ENCODE results near the gene MBNL1.

The MBNL1 gene

DNA sequence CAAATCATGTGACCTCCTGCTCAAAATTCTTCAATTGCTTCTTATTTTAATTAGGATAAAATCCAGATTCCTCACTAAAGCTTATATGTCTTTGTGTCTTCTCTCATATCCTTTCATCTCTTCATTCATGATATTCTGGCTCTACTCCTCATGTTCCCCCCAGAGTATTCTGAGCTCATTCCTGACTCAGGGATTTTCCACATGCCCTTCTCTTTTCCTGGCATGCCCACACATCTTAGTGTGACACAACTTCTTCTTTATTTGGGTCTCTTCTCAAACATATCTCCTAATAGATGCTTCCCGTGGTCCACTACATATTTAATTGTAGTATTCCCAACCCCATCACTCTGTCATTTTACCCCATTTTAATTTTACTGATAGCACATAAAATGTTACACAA lies 15.2 kb upstream of the MBNL1 start:
- DNase-seq (ENCODE audit: low read depth): no peak

DNA sequence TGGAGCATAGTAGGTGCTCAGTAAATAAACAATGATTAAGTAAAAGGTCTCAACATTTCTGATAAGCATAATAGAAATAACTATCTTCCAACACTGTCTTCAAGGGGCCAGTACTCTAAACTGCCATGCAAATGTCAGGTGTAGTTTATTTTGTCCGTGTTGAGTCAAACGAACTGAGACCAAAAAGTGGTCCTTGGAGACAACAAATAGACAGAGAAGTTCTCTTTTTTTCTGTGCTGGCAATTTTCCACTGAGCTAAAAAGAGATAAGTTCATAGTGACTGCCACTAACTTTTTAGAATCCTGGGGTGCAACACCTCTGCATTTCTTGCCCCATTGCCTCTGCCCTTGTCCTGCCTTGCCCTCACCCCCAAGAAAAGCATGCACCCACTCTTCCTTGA lies 14.7 kb upstream of the MBNL1 start:
- no peak for DNase-seq (ENCODE audit: low read depth)

DNA sequence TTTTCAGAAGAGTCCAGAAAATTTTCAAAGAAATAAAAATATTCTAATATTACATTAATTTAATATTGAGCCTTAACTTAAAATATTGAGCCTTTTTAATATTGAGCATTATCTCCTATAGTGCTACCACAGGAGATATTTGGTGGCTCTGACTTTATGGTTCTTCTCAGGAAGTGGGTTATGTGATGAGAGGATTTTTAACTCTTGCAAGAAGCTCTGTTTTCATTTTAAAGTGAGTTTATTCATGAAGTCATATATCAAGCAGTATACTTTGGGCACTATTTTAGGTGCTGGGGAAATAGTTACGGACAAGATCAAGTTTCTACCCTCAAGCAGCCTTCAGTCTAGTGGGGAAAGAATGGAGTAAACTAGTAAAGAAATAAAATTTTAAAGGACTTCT lies 13.4 kb upstream of the MBNL1 start:
- no peak for DNase-seq (ENCODE audit: low read depth)

DNA sequence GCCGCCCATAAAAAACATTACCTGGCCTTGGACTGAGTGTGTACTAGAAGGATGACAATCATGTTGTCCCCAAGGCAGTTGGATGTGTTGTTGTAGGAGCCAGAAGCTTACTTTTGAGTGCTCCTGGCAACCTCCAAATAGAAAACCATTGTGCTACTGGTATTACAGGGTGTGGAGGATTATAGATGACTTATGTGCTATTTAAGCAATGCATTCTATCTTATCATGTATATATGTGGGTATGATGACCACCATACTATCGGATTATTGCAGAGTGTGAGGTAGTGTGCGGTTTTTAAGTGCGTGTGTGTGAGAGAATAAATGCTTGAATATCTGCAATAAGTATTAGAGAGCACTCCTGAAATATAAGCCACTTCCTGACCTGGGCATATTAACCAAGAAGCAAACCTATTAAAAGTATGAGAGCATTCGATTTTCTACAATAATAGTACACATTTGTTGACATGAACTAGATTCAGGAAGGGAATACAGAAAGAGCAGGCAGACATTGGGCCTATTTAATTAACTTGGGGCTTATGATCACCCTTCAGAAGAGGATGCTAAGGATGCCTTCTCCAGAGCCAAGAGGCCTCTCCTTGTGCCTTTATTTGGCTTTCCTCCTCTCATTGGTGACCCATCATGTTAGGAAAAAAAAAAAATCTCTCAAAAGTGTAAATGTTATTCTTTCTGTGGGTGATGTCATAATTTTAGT lies 11.7 kb upstream of the MBNL1 start:
- DNase-seq (ENCODE audit: low read depth): no peak

DNA sequence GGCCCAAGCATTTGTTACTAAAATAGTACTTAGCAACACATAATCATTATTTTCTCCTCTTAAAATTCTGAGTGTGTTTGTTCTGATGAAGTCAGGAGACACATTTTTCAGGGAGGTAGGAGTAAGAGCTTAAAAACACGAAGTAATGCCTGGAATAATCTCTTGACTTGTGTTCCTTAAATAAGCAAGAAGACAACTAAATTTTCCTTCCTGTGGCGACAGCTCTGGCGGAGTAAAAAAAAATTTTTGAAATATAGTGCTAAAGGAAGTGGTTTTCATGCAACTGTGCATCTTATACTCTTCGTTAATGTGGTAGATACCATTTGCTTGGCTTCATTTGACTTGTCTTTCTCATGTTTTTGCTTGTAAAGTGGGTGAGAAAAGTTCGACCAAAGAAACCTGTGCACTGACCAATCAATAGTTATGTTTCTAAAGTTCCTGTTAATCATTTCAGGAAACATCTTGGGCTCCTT lies 11.1 kb upstream of the MBNL1 start:
- no peak for DNase-seq (ENCODE audit: low read depth)

DNA sequence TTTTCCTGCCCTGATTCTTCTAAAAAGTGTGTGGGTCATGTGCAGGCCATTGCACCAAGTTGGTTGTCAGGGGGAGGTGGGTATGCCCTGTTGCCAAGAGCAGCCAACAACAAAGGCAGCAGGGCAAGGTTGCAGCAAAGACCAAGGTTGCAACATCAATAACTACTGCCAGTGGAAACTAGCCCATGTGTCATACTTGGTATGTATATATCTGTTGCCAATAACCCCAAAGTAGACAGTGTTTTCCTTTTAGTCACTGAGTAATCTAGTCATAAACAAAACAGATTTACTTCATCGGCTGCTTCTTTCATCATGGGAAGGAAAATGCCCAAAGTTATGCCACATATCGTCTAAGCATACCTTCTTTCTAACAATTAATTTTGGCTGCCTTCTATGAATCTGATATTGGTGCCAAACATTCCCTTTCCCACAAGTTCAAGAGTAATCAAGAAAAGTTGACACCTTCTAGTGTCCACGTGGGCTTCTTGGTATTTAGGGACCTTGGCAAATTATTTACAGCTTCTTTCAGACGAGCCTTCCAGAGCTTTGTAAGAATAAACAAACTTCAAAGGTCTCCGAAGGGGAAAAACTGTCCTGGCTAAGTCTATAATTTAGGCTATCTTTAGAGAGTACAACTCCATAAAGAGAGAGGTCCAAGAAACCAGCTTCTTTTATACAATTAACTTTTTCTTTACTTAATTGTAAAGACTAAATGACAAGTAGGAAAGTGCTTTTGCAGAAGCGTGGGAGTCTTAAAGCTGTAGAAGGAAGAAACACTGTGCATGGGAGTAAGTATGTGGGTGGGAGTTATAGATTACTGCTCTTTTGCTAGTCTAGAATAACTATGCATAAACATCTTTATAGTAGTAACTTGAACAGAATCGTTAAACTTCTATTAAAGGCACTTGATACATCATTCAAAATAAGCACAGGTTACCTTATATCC lies 10.0 kb upstream of the MBNL1 start:
- peak; percentile 85 for DNase-seq (ENCODE audit: low read depth)

DNA sequence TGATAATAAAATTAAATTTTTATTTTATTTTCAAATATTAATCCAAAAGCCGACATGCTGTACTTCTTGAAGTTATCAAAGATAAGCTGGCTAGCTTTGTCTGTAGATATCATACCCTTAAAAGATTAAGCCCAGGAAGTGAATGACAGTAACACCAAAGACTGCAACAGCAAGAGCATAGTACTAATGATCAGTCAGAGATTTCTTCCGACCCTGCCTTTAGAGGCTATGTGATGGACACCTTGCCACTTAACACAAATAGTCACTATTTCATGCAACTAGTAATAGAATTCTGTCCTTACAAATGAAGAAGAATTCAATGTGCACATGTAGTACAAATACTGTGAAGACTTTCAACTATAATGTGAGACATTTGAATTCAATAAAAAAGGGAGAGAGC lies 9.3 kb upstream of the MBNL1 start:
- no peak for DNase-seq (ENCODE audit: low read depth)

DNA sequence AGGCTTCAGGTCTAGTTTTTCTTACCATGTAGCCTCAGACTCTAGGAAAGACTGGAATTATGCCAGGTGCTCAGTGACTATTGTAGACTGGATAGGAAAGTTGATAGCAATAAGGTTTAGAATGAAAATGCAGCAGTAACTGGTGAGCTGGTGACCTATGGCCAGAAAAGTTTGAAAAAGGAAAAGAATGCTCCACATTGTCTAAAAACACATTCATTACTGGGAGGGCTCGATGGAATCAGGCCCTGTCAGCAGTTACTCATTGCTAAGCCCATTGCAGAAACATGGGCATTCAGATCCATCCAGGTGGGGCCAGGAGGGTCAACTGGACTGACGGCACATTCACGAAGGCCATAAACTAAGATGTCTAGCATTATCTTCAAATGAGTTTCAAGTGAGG lies 8.7 kb upstream of the MBNL1 start:
- DNase-seq (ENCODE audit: low read depth): no peak

DNA sequence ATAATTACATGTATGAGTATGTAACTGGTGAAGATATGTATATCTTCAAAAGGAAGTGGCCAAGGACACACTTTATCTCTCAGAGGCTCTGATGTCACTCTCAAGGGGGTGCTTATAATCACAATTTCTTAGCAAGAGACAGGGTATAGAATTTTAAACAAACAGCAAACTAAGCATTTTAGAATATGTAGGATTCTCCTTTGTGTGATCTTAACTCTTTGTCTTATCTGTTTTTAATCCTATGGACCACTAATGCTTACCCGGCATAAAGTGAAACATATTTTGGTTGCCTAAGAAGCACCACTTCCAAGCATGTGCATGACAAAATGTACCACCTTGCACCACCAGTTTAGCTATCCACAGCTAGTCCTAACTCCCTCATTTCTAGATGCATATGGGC lies 8.2 kb upstream of the MBNL1 start:
- DNase-seq (ENCODE audit: low read depth): no peak

DNA sequence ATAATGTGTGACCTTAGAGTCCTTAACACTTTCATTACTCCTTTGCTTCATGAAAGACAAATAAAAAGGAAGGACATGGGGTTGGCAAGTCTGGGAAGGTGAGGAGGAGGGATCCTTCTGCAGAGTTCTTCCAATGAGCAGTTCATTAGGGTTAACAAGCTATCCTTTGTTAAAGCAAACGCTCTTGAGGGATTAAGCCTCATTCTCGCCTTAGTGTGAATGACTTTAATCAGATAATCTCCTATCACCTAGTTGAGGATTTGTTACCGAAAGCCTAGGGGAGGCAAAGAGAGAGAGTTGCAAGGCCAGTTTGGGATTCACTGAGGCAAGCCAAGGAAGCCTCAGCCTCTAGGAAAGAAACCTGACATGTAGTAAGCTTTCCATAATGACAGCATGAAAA lies 7.4 kb upstream of the MBNL1 start:
- DNase-seq (ENCODE audit: low read depth): no peak

DNA sequence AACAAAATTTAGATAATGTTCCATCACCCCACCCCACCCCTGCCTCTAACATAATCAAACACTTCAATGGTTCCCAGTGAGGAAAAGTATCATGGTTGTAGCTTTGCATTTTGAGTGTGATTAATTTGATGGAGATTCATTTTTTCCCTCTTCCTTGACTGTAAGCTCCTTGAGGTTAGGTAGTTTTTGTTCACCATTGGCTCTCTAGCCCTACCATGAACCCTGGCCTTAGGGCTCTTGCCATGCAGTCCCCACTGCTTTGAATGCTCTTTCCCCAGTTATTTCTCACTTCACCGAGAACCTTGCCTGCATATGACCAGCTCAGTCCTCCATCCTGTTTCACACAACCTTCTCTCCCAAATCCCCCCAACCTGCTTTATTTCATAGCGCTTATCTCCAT lies 5.0 kb upstream of the MBNL1 start:
- no peak for DNase-seq (ENCODE audit: low read depth)

DNA sequence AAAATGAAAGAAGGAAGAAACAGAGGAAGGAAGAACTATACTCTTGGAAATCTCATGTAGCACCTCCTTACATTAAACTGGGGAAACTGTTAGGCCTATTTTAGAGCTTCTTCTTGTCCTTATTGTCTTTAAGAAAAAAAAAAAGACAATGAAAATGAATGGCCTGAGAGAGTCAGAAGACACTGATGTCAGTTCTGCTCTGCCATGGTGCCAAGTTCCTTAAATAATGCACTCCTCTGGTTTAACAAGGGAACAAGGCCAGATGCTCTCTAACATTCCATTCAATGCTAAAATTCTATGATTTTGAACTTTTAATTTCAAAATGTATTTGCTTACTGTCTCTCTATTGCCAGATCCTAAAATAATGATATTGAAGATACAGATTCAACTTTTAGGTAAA lies 4.4 kb upstream of the MBNL1 start:
- no peak for DNase-seq (ENCODE audit: low read depth)

DNA sequence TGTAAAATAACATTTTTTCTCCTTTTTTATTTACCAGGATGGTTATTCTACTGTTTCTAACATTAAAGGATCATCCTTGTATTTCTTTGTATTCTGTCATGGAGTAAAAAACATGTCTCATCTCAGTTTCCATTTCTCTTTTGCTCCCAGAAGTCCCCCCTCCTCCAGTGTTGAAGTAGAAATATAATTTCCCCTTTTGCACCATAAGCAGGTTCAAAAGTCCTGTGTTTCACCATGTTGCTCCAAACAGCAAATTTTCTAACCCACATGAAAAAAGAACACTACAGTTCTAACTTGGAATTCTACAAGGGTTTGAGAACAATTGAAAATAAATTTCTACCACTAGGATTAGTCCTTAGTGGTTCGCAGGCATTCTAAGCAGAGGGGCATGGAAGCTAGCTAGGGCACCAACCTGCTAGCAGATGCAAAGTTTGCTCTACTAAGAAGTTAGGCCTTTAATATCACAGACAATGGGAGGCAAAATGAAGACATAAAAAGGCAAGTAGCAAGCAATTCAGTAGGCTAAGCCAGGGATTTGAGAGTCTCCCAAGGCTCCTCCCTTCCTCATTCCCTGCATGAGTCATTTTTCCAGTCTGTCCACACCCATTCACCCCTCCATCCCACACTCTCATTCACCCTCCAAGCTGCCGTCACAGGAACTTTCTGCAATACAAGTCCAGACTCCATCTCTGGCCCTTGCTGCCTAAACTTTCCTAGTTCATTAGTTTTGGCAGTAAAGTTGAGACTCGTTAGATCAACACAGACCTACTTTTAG lies 2.3 kb upstream of the MBNL1 start:
- DNase-seq (ENCODE audit: low read depth): peak; percentile 94

DNA sequence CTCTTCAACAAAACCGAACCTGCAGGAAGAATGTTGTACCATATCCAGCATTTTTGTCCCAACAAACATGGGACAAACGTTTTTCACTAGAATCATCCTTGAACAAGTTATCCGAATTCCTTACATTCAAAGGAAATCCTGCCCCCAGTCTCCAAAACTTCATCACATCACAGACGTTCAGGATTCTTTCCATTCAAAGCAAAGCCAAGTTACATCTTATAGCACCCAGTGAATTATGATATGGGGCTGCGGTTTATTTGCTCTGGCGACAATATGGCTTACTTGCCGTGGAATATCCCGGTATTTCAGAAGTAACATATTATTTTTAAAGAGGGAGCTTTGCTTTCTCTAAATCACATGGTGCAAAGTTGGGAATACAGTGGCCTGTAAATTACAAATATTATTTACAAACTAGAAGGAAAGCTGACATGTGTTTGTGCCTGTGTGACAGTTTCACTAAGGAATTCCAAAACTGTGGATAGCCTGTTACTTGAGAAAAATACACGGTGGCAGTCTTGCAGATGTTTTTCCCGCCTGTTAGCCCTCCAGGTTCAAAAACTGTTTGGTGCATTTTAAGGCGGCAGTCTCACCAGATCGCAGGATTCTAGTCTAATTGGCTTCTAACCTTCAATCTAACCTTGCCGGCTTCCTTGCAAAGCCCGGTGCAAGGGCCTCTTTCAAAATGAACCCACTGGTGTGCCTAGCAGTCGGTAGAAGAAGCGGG lies 736 bp upstream of the MBNL1 start:
- DNase-seq (ENCODE audit: low read depth): no peak

DNA sequence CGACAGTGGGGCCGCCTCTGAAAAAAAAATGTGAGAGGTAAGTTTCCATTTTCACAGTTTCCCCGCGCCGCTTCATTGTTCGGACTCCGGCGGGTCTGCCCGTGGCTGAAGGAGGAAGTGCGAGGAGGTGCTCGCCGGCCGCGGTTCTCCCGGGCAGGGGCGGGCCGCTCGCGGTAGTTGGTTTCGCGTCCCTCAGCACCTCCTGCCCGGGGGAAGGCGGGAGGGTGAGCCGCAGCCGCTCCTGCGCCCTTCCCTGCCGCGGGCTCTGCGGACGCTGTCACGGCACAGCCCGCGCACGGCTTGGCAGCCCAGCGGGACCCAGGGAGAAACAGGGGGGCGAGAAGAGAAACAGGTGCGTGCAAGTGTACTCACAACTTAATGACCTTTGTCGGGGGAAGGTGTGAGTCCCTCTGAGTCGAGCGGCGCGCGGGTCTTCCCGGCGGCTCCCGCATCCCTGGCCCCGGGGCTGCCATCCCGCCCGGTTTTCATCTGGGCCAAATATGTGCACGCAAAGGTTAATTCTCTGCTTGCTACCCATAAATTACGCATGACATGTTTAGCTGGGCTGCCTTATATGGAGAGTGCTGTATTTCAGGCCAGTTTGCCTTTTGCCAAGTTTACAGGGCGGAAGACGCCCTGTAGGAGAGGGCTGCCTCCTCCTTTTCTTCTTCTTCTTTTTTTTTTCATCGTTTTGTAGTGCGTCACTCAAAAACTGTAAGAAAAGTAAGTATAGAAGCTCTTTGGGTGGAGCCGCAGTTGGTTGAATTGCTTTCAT lies 514 bp downstream of the MBNL1 start:
- DNase-seq (ENCODE audit: low read depth): no peak

DNA sequence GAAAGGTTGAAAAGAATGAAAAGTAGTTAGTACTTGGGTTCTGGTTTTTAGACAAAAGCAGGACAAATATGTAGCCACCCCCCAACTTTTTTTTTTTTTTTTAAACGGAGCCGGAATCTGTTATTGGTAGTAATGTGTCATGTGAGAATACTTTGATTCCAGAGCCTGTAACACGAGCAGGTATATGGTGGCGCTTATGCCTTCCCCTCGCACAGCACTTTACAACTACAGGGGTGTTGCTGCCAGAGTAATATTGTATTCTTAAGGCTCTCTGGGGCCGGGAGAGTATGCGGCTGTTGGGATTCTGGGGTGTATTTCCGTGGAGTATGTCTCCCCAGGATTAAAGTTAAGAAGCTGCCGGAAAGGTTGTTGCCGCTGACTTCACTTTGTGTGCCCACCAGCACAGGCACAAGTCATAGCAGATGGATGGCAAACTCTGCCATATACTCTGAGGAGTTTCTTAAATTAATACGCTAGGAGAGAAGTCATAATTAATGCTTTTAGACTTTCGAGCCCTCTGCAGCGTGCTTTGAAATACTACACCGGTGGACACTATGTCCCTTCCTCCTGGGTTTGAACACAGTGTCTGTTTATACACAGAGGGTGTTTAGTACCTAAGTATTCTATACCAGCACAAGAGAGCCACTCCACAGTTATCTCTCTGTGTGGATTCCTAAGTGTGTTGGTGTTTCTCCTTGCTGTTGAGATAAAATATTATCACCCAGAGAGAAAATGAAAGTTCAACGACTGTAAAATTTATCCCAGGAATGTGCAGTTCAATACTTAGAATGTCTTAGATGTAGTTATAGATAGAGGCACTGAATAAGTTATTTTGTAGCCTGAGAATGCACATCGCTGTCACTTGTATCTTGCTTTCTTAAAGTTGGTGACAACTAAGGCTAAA lies 1.4 kb downstream of the MBNL1 start:
- no peak for DNase-seq (ENCODE audit: low read depth)

DNA sequence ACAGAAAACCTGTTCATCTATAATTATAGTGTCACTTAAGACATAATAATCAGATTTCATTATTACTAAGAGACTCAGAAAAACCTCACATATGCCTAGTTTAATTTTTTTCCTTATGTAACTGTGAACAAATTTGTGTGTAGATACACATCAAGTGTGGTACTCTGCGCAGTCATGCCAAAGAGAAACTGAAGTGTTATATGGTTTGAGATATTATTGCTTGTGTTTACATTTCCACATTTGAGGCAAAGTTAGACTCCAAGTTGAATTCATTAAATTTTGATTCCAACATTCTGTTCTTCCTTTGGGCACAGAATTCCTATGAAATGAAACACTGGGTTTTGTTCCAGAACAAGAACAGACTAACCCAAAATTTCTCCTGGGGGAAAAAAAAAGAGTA lies 2.2 kb downstream of the MBNL1 start:
- DNase-seq (ENCODE audit: low read depth): no peak

DNA sequence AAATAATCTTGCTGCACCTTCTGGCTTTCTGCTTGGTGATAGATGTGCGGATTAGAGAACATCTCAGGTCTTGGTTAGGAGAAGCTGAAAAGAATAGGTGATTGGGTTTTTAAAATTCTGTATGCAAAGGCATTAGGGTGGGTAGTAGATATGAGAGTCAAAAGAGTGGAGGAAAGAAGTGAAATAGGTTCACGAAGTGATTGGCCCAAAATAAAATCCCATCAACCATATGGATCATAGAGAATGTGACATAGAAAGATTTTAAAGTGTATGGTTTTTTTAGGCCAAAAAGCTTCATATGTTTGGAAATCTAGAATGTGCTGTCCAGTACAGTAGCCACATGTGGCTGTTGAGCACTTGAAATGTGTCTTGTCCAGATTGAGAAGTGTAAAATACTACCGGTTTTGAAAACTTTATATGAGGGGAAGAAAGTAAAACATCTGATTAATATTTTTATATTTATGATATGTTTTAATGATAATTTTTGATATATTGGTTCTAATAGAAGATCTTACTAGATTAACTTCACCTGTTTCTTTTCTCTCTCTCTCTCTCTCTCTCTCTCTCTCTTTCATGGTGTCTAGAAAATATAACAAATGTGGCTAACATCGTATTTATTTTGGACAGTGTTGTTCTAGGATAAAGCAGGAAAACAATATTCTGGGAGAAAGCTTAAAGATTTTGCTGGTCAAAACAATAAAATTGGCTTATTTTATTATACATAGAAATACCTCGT lies 2.9 kb downstream of the MBNL1 start:
- no peak for DNase-seq (ENCODE audit: low read depth)

DNA sequence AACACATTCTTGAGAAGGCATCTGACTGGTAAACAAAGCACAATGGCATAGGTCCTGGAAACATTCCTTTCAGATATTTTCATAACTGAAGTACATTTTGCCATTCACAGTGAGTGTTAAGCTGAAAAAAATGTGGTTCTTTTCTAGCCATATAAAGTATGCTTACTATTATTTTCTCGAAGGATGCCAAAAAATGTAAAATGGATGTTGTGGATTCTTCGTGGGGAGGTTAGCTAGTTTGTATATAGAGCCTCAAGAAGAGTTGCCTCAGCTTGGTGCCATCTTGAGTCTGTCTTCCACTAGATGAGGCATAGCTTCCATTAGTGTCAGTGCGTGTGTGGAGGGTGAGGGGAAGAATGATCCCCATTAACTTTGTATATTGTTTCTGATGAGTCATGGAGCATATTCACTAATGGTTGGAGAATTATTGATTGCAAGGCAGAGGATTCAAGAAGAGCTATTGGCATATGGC lies 4.1 kb downstream of the MBNL1 start:
- DNase-seq (ENCODE audit: low read depth): peak; percentile 50

All from non-pigmented ciliary epithelial cell (primary cell).